ENCODE data around the gene ZDHHC13.
A peak's percentile ranks its signal among the peaks of the same experiment; 100 is the strongest.

ZDHHC13 gene, protein sequence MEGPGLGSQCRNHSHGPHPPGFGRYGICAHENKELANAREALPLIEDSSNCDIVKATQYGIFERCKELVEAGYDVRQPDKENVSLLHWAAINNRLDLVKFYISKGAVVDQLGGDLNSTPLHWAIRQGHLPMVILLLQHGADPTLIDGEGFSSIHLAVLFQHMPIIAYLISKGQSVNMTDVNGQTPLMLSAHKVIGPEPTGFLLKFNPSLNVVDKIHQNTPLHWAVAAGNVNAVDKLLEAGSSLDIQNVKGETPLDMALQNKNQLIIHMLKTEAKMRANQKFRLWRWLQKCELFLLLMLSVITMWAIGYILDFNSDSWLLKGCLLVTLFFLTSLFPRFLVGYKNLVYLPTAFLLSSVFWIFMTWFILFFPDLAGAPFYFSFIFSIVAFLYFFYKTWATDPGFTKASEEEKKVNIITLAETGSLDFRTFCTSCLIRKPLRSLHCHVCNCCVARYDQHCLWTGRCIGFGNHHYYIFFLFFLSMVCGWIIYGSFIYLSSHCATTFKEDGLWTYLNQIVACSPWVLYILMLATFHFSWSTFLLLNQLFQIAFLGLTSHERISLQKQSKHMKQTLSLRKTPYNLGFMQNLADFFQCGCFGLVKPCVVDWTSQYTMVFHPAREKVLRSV

DNA sequence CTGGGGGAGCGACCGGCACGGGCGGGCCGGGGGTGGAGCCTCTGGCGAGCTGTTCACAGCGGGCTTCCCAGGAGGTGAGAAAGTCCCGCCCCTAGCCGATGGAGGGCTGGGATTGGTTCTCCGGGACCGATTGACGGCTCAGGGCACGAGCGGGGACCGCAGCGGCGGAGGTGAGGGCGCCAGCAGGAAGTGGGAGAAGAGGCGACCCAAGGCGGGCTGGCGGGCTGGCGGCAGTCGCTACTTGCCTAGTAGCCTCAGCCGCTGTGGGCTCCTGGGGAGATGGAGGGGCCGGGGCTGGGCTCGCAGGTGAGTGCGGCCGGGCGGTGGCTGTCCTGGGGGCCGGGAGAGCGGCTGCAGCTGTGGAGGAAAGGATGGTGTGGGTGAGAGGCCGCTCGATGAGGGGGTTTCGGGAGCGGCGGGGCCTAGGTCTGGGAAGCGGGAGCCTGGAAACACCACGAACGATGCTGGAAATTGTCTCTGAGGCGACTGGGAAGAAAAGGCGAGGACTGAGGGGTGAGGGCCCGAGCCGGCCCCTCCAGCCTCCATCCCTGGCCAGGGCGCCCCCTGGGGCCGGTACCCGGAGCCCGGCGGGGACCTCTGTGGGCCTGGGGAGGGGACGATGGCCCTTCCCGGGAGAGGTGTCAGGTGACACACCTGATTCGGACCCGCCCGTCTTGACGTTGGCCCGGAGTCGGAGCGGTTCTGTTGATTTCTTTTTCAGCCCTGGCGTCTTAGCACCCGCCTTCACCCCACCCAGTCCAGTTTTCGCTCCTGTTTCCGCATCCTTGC is at the start of gene ZDHHC13:
Gene ZDHHC13 (plus strand): TSS at position 198 of the 789 bp plus-strand sequence. CDS start 82 bp downstream, at position 280.
- peak; percentile 98 for DNase-seq (ENCODE audit: low spot score)

DNA sequence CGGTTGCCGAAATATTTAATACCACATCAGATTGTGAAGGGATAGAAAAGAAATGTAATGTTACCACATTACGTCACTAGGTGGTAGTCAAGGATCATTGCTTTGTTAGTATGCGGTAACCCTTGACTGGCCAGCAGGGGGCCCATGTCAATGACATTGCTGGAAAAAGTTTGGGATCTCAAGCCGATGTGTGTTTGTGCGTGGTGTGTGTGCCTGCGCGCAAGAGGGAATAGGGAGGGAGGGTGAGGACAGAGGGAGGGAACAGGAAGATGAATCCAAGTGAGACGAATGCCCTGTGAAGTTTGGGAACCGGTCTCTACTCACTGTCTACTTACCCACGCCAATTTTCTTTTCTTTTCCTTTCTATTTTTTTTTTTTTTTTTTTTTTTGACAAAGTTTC is 45.7 kb upstream of the ZDHHC13 start:
- DNase-seq (ENCODE audit: low spot score): peak; percentile 86

DNA sequence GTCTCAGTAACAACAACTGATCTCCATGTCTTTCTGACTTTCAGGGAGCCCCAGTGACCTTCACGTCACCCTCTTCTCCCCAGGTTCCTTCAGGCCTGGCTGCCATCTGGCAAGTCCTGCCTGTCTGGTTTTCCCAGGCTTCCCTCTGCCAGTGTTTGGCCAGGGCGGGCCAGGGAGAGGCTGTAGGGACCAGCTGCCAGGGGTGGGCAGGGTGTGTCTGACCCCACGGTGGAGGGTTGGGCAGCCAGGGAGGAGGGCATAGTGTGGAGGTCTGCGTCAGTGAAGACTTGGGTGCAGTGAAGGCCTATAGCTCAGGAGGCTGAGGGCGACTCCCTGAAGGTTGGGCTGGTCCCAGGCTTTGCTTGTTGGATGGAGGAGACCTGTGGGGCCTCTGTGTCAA is 44.5 kb upstream of the ZDHHC13 start:
- DNase-seq (ENCODE audit: low spot score): peak; percentile 1

DNA sequence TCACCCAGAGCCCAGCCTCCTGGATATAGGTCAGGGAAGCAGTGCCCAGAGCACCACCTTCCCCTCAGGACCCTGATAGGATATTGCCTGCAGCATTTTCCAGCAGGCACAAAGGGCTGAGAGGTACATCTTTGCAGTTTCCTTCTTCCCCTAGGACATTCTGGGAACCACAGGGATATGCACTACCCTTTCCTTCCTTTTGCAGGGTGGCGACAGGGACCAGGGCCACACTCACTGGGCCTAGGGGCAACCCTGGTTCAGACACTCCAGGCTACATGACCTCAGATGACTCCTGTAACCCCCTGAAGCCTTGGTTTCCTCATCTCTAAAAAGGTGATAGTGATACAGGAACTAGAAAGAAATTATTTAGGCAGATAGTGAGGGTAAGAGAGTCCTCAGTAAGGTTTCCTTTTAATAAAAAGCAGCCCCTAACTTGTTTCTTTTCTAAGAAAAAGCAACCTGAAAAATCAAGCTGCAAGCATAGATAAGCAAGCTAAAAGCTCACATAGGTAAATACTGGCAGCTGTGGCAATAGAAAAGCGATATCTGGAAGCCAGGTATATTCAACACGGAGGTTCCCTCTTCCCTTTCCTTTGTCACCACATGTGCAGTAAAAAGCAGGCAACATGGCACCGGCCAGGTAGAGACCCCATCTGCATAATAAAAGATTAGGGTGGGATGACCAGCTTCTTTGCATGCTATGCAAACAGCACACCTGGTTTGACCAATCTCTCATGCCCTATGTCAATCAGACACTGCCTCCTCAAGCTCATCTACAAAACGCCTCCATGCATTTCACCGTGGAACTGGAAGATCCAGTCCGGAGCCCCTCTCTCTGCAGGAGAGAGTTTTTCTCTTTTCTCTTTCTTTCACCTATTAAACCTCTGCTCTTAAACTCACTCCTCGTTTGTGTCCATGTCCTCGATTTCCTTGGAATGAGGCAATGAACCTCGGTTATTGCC is 43.2 kb upstream of the ZDHHC13 start:
- peak; percentile 0 for DNase-seq (ENCODE audit: low spot score)

DNA sequence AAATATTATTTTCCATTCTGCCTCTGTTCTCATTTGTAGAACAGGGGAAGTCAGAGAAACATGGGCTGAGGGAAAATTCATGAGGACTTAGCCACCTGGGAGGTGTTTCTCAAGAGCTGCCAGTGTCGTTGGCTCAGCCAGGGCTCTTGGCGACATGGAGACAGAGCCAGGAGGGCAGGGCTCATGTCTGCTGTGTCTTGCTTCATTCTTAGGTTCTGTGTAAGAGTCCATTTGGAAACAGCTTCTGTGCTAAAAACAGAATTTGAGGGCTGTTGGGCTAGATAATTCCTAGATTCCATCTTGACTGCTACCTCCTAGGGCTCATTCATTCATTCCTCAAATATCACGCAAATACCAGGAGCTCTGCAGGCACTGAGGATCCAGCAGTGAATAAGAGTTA is 41.3 kb upstream of the ZDHHC13 start:
- DNase-seq (ENCODE audit: low spot score): no peak

DNA sequence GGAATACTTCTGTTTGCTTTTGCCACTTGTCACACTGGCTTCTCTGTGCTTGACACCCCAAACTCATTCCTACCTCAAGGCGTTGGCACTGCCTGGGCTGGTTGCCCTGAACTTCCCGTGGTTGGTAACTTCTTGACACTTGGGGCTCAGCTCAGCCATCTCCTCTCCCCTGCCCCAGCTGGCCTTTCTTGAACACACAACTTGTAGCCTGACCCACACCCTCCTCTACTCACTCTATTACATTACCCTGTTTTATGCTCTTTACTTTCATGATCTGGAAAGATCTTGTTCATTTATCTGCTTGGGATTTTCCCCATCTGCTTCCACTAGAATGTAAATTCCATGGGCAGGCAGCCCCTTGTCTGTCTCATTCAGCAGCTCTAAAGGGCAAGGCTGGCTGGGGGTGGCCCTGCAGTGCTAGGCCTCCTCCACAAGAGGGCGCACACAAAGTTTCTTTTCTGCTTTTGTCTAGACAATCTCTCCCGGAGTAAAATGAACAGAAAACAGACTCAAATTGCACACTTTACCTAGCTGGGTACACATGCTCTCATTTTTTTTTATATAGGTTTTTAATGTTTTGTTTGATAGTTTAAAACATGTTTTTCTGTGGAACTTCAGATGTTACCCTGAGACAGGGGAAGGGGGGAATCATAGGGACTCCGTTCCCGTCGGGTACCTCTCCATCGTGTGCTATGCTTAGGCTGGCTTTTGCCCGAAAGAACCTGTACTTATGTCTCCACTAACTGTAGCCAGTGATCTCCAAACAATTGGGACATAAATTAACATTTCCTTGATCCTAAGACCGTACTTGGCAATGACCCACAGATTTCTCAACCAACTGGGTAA is 40.0 kb upstream of the ZDHHC13 start:
- peak; percentile 72 for DNase-seq (ENCODE audit: low spot score)

DNA sequence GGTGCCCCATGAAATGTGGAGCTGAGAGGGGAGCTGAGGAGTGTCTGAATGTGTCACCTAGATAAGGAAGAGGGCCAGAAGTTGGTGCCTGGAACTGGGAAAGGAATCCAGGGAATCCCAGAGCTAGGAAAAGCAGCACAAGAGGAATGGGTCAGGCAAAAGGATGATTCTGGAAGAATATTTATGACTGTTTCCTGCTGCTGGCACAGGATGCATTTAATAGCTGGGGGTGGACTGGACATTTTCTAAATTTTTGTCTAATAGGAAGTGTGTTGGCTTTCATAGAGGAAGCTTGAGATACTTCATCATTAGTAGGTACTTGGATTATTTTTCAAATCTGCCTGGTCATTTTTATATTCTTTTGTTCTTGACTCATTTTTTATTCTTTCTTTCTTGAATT is 39.0 kb upstream of the ZDHHC13 start:
- DNase-seq (ENCODE audit: low spot score): no peak

DNA sequence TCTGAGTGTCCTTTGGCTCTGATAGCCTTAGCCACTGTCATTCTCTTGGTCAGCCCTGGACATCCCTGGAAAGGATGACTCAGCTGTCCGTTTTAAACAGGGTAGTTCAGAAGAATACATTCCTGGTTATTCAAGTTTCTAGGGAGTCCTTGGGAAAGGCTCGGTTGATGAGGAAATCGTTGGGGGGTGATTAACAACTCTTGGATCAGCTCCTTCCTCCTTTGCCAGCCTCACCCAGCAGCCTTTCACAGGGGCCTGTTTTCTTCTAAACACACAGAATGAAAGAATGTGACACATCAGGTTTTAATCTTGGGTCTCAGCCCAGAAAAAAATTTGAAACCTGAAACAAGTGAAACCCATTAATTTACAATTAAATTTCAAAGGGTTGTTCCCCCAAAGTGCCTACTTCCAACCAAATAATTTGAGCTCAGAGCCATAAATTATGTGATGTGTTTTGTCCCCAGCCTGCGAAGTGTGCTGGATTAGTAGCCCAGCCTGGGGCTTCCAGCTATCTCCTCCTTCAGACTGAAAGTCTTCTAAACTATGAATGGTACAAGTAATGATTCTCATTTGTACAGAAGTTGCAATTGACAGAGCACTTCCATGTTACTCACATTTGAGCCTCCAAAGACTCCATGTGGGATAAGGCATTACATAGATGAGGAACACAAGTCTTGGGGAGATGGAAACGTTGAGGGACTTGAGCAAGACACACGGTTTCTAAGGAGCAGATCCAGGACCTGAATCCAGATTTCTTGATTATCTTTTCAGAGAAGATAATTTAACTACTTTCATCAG is 37.1 kb upstream of the ZDHHC13 start:
- DNase-seq (ENCODE audit: low spot score): peak; percentile 89

DNA sequence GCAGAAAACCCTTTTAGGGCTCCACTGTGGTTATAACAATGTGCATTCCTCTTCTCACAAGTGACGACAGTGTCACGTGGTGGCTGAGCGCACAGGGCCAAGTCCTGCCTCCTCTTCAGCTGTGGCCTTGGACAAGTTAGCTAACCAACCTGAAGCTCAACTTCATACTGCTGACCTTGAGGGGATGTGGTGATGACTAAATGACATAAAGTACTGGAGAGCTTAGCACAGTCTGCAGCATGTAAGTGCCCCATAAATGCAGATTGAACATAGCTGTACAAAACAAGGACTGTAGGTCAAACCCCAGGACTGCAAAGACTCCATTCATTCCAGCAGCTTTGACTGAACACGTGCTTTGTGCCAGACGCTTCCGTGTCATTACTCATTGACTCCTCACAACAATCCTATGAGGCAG is 36.4 kb upstream of the ZDHHC13 start:
- DNase-seq (ENCODE audit: low spot score): peak; percentile 57

DNA sequence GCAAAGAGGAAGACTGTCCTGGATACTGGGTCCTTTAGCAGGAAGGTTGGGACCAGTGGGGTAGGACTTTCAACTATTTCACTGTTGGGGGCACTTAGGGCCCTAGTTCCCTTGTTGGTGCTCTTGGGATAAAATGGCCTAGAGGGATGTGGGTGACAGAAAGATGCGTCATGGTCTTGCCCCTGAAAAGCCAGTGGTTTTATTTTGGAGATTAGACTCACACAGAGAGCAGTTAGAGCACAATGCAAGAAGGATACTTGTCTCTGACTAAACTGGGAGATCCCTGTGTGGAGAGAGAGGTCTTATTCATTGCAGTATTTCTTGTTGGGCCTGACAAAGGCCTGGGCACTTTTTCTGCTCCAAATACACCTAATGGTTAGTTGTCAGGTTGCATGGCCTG is 33.8 kb upstream of the ZDHHC13 start:
- DNase-seq (ENCODE audit: low spot score): no peak

DNA sequence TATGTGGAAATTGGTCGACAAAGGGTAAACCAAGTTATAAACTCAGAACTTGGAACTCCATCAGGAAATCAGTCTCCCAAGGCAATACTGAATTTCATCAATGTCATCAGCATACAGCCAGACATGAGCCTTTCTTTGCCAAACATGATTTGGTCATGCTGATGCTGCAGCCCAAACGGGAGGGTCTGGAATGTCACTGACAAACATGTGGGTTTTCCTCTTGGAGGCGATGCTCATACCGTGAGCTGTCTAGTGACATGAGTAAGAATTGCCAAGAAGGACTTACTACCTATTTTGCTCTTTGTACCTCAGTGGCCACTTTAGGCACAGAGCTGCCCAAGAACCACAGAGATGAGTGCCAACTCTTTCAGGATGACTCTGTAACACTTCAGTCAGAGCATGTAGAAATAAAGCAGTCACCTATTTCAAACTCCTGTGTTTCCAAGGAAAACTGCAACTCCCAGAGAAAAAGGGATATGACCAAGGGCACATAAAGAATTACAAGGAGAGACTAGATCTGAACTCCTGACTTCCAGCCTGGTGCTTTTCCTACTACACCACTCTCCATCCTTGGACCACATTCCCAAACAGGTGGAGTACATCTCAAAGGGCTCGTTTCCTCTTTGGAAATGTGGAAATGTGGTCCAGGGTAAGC is 32.2 kb upstream of the ZDHHC13 start:
- peak; percentile 35 for DNase-seq (ENCODE audit: low spot score)

DNA sequence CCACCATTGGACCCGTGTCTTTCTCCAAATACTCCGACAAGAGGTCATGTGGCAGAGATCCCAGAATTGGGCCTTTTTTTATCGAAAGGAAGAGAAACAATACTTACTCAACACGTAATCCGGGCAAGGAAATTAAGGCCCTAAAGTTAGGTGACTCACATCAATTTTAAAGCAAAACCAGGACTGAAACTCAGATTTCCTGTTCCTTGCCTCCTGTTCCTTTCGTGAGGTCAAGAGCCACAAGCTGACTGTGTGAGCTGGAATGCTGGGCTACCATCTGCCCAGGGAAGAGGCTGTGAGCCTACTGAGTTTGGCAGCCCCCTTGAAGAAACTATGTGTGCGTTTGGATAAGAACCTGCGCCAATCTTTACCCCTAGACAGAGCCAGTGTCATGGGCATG is 29.3 kb upstream of the ZDHHC13 start:
- peak; percentile 56 for DNase-seq (ENCODE audit: low spot score)

DNA sequence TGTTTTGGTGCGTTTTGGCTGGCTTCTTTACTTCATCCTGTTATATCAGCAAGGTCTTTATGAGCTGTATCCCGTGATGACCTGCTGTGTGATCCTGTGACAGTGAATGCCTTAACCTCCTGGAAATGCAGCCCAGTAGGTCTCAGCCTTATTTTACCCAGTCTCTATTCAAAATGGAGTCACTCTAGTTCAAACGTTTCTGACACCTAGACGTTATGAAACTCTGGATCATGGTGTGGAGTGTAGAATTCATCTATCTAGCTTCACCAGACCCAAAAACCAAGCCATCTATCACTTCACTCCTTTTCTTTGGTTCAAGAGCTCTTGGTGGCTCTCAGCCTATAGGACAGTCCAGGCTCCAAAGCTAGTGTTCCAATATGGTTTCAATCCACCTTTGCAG is 28.2 kb upstream of the ZDHHC13 start:
- DNase-seq (ENCODE audit: low spot score): no peak

DNA sequence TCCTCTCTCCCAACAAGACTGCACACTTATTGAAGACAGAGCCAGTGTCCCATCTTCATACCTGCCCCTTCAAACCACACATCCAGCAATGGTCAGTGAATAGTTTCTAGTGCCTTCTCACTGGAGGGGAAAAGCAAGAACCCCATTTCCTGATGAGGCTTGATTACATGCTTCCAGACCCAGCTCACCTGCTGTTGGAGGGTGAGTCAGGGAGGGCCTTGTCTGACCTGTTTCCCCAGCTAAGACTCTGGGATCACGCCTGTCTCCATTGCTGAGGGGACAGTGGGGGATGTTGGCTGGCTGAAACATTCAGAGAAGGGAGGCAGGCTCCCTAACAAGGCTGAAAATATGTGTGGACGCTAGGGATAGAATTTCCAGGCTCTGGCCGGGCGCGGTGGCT is 27.5 kb upstream of the ZDHHC13 start:
- no peak for DNase-seq (ENCODE audit: low spot score)

DNA sequence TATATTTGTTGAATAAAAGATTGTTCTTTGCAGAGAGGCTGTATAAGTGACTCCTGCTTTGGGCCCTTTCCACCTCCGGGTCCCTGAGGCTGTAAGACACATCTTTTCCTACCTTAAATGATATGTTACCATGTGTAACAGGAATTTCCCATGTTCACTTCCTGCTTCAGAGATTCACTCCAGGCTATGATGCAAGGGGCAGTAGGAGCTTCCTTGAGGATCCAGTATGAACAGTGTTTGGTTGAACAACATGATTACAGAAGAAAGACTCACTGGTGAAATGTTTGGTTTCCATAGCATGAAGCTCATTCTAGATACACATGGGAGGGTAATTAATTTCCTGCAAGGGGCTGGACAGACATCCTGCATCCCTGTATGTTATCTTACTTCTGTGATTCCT is 25.6 kb upstream of the ZDHHC13 start:
- no peak for DNase-seq (ENCODE audit: low spot score)

DNA sequence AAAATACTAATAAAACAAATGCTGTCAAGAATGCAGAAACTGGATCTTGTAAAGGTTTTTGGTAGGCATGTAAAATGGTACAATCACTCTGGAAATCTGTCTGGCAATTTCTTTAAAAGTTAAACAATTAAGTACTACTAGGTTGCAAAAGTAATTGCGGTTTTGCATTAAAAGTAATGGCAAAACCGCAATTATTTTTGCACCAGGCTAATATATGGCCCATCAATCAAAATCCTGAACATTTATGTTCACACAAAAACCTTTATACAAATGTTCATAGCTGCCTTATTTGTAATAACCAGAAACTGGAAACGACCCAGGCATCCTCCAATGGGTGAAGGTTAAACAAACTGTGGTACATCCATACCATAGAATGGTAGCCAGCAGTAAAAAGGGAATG is 24.6 kb upstream of the ZDHHC13 start:
- no peak for DNase-seq (ENCODE audit: low spot score)

DNA sequence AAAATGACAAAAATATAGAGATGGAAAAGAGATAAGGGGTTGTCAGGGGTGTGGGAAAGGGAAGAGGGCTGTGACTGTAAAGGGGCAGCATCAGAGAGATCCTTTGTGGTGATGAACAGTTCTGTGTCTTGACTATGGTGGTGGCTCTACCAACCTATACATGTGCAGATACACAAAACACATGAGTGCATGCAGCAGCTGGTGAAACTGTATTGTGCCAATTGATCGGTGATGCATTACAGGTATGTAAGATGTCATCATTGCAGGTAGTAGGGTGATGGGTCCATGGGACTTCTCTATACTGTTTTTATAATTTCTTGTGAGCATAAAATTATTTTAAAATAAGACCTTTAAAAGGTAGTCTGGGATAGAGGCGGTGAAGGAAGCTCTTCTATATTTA is 24.1 kb upstream of the ZDHHC13 start:
- no peak for DNase-seq (ENCODE audit: low spot score)

DNA sequence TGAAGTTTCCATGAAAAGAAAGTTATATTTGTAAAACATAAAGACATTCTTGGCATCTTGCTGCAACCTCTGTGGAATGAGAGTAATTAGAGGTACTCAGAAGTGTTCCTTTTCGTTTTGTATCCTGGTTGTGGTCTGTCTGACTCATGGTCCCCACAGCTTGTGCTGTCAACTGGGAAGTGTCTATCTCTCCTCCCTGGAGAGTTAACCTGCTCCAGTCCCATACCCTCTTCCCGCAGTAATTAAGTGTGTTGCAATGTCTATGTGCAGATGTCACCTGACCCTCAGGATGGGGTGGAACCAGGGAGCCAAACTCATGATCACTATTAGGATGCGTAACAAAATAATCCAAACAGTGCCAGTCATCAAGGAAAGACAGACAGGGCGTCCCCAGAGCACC is 23.0 kb upstream of the ZDHHC13 start:
- peak; percentile 33 for DNase-seq (ENCODE audit: low spot score)

DNA sequence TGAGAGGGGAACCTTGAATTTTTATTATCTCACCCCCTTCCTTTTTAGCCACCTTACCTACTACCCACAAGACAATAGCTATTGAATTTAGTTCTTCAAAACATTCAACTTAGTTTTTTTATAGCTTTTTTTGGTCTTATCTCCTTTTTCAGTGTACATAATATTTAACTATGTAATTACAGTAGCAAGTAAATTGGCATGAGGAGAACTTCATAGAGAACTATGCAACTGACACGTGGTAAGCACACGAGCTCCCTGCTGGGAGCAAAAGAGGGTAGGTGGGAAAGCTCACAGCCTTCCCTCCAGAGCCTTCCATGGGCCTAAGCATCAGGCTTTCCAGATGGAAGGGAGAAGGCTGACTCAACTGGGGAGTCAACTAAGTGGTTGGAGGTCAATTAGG is 22.1 kb upstream of the ZDHHC13 start:
- DNase-seq (ENCODE audit: low spot score): no peak
